HepG2 (cell line): Measurements from ENCODE around the gene NXN. TPM values are rescaled to one million over a fixed set of nuclear protein-coding genes. Genes with fewer than 3 reads are reported as not detected.

Experiments
- ATAC-seq: fragments of 200-7000 bp; cut with Tn5 transposase; 3 replicates; pipeline ENCODE4 v1.9.1; 2020; ENCODE audit warnings: mild to moderate bottlenecking, moderate library complexity
- BruUV-seq: library from RNA; stranded (reverse); fragments of 400-500 nt; replicated peaks from 2 replicates; lab custom pipeline; 2021; lab: Mats Ljungman, UMichigan
- CTCF ChIA-PET: fragments of 300-600 bp; formaldehyde crosslinking; extraction: SDS; loops from one replicate; lab custom pipeline; 2021; ENCODE audit warnings: low total read pairs, inconsistent platforms, low intra/inter-chr PET ratio; lab: Yijun Ruan, JAX
- POLR2A ChIA-PET: fragments of 350-600 bp; sonication (Branson Sonifier 250); formaldehyde crosslinking; loops from one replicate; lab custom pipeline; 2020; ENCODE audit warnings: antibody characterized with exemption, inconsistent platforms; lab: Yijun Ruan, JAX
- DNase-seq: peaks from one replicate; pipeline ENCODE4 v3.0.0-alpha.2; 2015; ENCODE audit warnings: low spot score
- FAIRE-seq: peaks from 3 replicates; lab custom pipeline; 2011; peaks lifted over from hg19 to GRCh38; lab: Jason Lieb, UNC
- H2AFZ ChIP-seq: one replicate; pipeline ENCODE4 v1.6.1; 2011; ENCODE audit warnings: low read length, inconsistent platforms
- H3K27ac ChIP-seq: fragments of 300-600 bp; 3 replicates; pipeline ENCODE4 v1.8.0; 2011; ENCODE audit warnings: mixed run types, mild to moderate bottlenecking, mixed read lengths, low read length, inconsistent platforms; ENCODE audit not compliant: insufficient read depth; ENCODE audit errors: extremely low read length
- H3K27me3 ChIP-seq, 2 experiments: fragments of 200-600 bp in 1 of 2; 2 replicates in 1 of 2; 3 replicates in 1 of 2; pipeline versions ENCODE4 v1.6.0 to v1.8.0; 2011; ENCODE audit warnings: low read length in 2 of 2, mild to moderate bottlenecking in 2 of 2, moderate library complexity in 2 of 2, inconsistent platforms in 1 of 2; ENCODE audit not compliant: insufficient read depth in 2 of 2, control insufficient read depth in 1 of 2
- H3K36me3 ChIP-seq, 2 experiments: fragments of 200-600 bp in 1 of 2; replicated peaks in 1 of 2; 2 replicates in 1 of 2; 3 replicates in 1 of 2; pipeline versions ENCODE4 v1.5.1 to v1.8.0; 2011; ENCODE audit warnings: low read length in 2 of 2, inconsistent platforms in 1 of 2; ENCODE audit not compliant: insufficient read depth in 2 of 2, control insufficient read depth in 1 of 2
- H3K4me1 ChIP-seq: 2 replicates; pipeline ENCODE4 v1.5.1; 2012; ENCODE audit warnings: low read length, inconsistent platforms; ENCODE audit not compliant: insufficient read depth
- H3K4me2 ChIP-seq: 2 replicates; pipeline ENCODE4 v1.6.0; 2011; ENCODE audit warnings: low read depth, low read length, inconsistent platforms
- H3K4me3 ChIP-seq, 3 experiments: fragments of 200-600 bp in 1 of 3; sonication (generic), shearing (Covaris generic) in 1 of 3; replicated peaks in 1 of 3; 2 replicates each; pipeline ENCODE4 v1.5.1; 2011 to 2016; ENCODE audit warnings: low read length in 3 of 3, inconsistent platforms in 2 of 3, low read depth in 2 of 3, mild to moderate bottlenecking in 2 of 3, control low read depth in 1 of 3, mixed read lengths in 1 of 3; ENCODE audit not compliant: insufficient read depth in 1 of 3
- H3K79me2 ChIP-seq: one replicate; pipeline ENCODE4 v1.6.1; 2011; ENCODE audit warnings: low read length, inconsistent platforms; ENCODE audit not compliant: insufficient read depth
- H3K9ac ChIP-seq: 2 replicates; pipeline ENCODE4 v1.6.0; 2011; ENCODE audit warnings: mild to moderate bottlenecking, low read depth, low read length, inconsistent platforms; ENCODE audit not compliant: insufficient read depth
- H3K9me3 ChIP-seq: 2 replicates; pipeline ENCODE4 v1.5.1; 2012; ENCODE audit warnings: mild to moderate bottlenecking, low read length
- H4K20me1 ChIP-seq: 2 replicates; pipeline ENCODE4 v1.6.0; 2011; ENCODE audit warnings: inconsistent platforms, mild to moderate bottlenecking, low read length, moderate library complexity; ENCODE audit not compliant: insufficient read depth
- SNAPC4 ChIP-seq: sonication (generic); formaldehyde crosslinking; IDR thresholded peaks from 2 replicates; pipeline ENCODE4 v1.4.0; 2020; ENCODE audit warnings: mild to moderate bottlenecking, missing genetic modification reagents
- ZBTB2 ChIP-seq: sonication (generic); formaldehyde crosslinking; IDR thresholded peaks from 2 replicates; pipeline ENCODE4 v1.8.0; 2022; ENCODE audit warnings: low read depth, missing genetic modification reagents
- WGBS: methylation state at CpG from one replicate; pipeline ENCODE4 v1.1.6; 2017; ENCODE audit warnings: low lambda C conversion rate; 5-methylcytosine and 5-hydroxymethylcytosine counted together
- in situ Hi-C: cut with HindIII; loops from 2 replicates; pipeline ENCODE4 v1.10.0; 2017; ENCODE audit warnings: low pct_unique_long_range_greater_than_20kb; ENCODE audit not compliant: extremely low pct_ligation_motif_present
- intact Hi-C: fragments of 100-400 bp; cut with micrococcal nuclease; formaldehyde crosslinking; loops from one replicate; pipeline ENCODE4 v1.10.0; 2022; ENCODE audit not compliant: unreplicated experiment
- polyA plus RNA-seq, 8 experiments: library from polyadenylated mRNA; depleted of rRNA in 3 of 8; stranded (reverse) in 7 of 8; unstranded in 1 of 8; fragments of >200 nt; fragmentation: Illumina TruSeq in 4 of 8; extraction: Trizol in 4 of 8; gene quantifications; 2 replicates each; pipeline versions ENCODE4 v1.2.1 to v1.2.3, GENCODE V29; 2011 to 2016; ENCODE audit warnings: low read depth in 4 of 8, missing spikeins in 1 of 8, mixed read lengths in 1 of 8; ENCODE audit not compliant: insufficient read depth in 1 of 8
- total RNA-seq, 5 experiments: library from RNA; depleted of rRNA; stranded (reverse); fragments of >200 nt; fragmentation: Illumina TruSeq; extraction: Trizol; gene quantifications; 2 replicates each; pipeline ENCODE4 v1.2.3, GENCODE V29; 2016; ENCODE audit warnings: low read depth in 1 of 5

NXN gene
- total and polyA plus RNA-seq, 2 of the 13 experiments (the other 11 are each of a cell fraction or from before 2014, with no cell fraction given), result 22.2 to 24.3 TPM

GRCh38 chr17:824378-824777 is 155.2 kb downstream of the NXN start:
- ChIA-PET CTCF (no interaction called here), POLR2A (no interaction called here)
- no peak overlapping the region for H3K4me3 ChIP-seq
- no peaks in the 10 kb centered on the region for H3K4me1 ChIP-seq
- intact Hi-C loops (no loop called here), in situ Hi-C loops (no loop called here)
- H3K4me2 ChIP-seq, result no peak overlapping the region
- ATAC-seq (no peak), DNase-seq (no peak), FAIRE-seq (no peak)
- no peaks in the 10 kb centered on the region for H3K9me3 ChIP-seq
- no peak overlapping the region for H3K9ac ChIP-seq
- 94% methylated on average over 7 of the region's 16 CpGs for WGBS
- no peak overlapping the region for H3K27ac ChIP-seq
- TF ChIP-seq SNAPC4 (no peak), ZBTB2 (no peak)
- H2AFZ ChIP-seq, result no peak overlapping the region
- peaks cover 8 to 26% of the 10 kb centered on the region in 2 experiments; a peak in 4 of 5 replicates for H3K36me3 ChIP-seq
- no peaks in the 10 kb centered on the region for H4K20me1 ChIP-seq
- H3K79me2 ChIP-seq, result no peaks in the 10 kb centered on the region
- no TSS peak for BruUV-seq
- H3K27me3 ChIP-seq, result no peaks in the 10 kb centered on the region
